ENCODE measurements around the gene IFT172.
"Not testable (repeated sequence)": the region's sequence is repeated elsewhere in the genome, so short reads cannot be mapped to it uniquely, and the experiment has no call there.

The IFT172 gene, protein sequence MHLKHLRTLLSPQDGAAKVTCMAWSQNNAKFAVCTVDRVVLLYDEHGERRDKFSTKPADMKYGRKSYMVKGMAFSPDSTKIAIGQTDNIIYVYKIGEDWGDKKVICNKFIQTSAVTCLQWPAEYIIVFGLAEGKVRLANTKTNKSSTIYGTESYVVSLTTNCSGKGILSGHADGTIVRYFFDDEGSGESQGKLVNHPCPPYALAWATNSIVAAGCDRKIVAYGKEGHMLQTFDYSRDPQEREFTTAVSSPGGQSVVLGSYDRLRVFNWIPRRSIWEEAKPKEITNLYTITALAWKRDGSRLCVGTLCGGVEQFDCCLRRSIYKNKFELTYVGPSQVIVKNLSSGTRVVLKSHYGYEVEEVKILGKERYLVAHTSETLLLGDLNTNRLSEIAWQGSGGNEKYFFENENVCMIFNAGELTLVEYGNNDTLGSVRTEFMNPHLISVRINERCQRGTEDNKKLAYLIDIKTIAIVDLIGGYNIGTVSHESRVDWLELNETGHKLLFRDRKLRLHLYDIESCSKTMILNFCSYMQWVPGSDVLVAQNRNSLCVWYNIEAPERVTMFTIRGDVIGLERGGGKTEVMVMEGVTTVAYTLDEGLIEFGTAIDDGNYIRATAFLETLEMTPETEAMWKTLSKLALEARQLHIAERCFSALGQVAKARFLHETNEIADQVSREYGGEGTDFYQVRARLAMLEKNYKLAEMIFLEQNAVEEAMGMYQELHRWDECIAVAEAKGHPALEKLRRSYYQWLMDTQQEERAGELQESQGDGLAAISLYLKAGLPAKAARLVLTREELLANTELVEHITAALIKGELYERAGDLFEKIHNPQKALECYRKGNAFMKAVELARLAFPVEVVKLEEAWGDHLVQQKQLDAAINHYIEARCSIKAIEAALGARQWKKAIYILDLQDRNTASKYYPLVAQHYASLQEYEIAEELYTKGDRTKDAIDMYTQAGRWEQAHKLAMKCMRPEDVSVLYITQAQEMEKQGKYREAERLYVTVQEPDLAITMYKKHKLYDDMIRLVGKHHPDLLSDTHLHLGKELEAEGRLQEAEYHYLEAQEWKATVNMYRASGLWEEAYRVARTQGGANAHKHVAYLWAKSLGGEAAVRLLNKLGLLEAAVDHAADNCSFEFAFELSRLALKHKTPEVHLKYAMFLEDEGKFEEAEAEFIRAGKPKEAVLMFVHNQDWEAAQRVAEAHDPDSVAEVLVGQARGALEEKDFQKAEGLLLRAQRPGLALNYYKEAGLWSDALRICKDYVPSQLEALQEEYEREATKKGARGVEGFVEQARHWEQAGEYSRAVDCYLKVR (N-terminal part only)

DNA sequence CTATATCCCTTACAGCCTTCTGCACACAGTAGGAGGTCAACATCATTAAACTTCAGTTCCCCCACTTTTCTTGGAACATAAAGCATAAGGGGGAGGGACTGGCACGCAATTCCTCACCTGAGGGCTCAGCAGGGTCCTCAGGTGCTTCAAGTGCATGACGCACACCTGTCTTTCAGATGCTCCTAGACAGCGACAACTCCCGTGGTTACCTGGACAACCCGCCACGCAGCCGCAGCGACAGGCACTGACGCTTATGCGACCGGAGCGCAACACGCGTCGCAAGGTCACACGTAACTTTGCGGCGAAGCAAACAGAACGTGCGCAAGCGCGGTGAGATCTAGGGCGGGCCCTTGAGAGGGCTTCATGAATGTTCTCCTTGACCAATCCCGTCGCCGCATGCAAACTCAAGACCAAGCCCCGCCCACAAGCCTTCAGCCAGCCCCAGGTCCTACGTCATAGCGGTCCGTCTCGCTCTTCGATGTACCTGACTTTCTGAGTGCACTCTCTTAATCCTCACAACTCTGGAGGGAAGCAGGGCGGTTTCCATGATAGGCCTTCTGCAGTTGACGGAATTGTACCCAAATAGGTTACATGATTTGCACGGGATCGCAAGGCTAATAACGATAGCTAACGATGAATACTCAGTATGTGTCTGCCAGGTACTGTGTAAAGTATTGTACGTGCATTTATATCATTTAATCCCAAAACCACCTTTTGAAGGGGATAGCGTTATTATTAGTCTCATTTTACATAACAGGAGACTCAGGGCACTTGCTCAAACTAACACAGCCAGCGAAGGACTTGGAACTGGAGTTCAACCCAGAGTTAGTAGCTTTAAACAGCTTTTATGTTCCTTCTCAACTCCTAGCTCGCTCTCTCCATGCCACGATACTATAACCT lies at the start of gene IFT172:
TSS of gene IFT172 (minus strand) at position 246 of the 900 bp plus-strand sequence. CDS start at position 156, 90 bp downstream.
- DNase-seq, result peak; percentile 98

DNA sequence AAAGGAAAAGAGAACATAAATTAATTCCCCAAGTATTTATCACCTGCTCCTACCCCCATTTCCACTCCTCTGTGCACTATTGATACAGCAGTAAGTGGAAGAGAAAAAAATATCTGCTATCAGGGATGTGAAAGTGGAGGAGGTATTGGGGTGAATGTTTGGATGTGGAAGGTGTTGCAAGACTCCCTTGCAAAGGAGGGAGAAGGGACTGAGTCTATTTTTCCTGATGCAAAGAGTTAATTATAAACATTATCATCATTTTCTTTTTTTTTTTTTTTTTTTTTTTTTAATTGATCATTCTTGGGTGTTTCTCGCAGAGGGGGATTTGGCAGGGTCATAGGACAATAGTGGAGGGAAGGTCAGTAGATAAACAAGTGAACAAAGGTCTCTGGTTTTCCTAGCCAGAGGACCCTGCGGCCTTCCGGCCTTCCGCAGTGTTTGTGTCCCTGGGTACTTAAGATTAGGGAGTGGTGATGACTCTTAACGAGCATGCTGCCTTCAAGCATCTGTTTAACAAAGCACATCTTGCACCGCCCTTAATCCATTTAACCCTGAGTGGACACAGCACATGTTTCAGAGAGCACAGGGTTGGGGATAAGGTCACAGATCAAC lies 49.4 kb upstream of the IFT172 start:
- DNase-seq, result not testable (repeated sequence)

DNA sequence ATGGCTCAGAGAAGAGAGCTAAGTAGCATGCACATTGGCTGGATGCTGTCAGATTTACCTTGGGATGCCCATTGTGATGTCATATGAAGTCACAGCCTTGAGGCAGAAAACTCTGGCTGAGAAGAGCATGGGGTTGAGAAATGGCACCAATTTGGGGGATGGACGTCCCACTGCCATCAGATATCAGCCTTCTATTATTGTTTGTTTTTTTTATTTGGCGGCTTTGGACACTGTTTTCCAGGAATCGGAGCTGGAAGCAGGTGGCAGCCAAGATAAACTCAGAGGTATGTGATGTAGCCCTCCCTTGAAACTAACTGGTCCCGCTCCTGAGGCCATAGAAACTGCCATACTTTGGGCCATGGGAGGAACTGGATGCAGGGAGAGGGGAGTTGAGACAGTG lies 47.7 kb upstream of the IFT172 start:
- no peak for DNase-seq

DNA sequence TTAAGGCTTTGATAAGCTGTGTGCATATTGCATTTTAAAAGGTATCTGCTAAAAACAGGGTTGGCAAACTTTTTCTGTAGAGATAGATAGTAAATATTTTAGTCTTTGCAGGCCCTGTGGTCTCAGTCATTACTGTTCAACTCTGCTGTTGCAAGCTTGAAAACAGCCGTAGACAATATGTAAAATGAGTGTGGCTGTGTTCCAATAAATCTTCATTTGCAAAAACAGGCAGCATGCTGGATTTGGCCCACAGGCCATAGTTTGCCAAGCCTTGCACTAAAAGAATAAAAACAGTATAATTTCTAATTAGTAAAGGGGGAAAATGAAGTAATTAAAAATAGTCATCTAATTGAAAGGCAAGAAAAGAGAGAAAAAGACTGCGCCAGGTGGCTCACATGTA lies 42.4 kb upstream of the IFT172 start:
- DNase-seq, result no peak

DNA sequence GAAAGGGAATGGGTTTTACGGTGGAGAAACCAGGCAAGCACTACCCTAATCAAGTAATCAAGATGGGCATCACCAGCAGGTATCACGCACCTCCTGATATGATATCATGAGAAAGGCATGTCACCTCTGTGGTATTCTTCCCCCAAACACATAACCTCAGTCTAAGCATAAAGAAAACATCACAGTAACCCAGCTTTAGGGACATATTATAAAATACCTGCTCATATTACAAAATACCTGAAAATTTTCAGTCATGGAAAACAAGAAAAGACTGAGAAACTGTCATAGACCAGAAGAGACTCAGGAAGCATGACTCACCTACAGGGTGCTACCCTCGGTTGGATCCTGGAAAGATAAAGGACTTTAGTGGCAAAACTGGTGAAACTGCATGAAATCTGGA lies 37.6 kb upstream of the IFT172 start:
- peak; percentile 7 for DNase-seq

DNA sequence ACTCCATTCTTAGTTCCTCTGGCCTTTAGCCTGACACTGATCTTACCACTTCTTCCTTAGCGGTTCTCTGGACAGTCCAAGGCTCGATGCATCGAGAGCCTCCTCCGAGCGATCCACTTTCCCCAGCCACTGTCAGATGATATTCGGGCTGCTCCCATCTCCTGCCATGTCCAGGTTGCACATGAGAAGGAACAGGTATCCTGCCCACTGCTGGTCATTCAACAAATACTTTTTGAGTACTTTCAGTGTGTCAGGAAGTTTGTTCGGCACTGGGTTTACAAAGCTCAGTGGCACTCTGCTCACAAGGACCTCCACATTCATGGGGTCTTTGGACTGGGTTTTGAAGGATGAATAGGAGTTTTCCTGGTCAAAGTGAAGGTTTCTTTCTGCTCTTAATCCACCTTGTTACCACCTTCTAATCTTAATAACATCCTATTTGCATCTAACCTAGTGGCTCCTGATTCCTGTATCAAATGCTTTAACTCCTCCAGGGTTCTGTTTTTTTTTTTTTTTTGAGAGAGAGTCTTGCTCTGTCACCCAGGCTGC lies 32.9 kb upstream of the IFT172 start:
- no peak for DNase-seq

DNA sequence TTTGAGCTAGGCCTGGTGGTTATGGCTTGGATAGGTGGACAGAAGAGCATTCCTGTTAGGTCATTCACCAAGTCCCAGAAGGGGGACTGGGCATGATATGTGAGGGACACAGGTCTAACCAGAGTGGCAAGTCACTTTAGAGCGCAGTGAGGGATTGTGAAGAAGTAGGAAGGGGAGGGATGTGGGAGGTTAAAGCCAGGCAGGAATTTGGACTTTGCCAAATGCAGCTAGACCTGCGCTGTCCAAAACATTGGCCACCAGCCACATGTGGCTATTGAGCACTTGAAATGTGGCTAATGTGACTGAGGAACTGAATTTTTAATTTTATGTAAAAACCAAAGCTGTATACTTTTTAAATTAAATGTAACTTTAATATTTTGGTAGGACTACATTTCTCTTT lies 30.8 kb upstream of the IFT172 start:
- DNase-seq, result no peak

DNA sequence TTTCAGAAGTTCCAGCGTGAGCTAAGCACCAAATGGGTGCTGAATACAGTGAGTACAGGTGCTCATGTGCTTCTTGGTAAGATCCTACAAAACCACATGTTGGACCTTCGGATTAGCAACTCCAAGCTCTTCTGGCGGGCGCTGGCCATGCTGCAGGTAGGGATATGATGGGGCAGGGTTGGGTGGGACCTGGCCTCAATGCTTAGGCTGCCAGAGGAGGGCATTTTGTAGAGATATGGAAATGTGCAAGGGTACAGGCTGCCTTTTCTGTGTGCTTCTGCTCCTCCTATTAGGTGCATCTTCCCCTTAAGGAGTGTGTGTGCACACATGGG lies 29.2 kb upstream of the IFT172 start:
- DNase-seq, result no peak

DNA sequence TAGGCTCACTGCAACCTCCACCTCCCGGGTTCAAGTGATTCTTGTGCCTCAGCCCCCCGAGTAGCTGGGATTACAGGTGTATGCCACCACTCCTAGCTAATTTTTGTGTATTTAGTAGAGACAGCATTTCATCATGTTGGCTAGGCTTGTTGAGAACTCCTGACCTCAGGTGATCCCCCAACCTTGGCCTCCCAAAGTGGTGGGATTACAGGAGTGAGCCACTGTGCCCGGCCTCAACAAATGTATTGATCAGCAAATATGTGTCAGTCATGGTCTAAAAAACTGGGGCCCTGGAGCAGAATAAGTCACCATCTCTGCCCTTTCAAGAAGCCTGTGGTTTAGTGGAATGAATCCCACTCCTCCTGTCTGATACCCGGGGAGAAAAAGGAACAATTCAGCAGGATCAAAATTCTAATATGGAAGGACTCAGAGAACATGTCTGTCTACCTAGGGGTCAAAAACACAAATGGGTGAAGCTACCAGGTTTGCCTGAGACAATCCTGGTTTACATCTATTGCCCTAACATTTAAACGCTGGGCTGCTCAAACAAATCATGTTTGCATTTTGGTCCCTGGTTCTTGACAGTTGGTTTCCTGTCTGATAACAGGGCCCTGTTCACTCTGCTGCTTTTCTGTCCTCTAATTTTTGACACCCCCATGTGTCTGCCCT lies 28.7 kb upstream of the IFT172 start:
- no peak for DNase-seq

DNA sequence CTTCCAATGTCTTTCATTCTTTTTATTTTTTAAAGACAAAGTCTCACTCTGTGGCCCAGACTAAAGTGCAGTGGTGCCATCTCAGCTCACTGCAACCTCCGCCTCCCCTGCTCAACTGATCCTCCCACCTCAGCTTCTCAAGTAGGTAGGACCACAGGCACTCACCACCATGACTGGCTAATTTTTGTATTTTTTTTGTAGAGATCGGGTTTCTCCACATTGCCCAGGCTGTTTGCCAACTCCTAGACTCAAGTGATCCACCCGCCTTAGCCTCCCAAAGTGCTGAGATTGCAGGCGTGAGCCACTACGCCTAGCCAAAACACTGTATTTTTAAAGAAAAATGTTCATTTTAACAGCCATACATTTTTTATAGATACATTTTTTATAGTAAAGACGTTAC lies 19.8 kb upstream of the IFT172 start:
- DNase-seq, result no peak

DNA sequence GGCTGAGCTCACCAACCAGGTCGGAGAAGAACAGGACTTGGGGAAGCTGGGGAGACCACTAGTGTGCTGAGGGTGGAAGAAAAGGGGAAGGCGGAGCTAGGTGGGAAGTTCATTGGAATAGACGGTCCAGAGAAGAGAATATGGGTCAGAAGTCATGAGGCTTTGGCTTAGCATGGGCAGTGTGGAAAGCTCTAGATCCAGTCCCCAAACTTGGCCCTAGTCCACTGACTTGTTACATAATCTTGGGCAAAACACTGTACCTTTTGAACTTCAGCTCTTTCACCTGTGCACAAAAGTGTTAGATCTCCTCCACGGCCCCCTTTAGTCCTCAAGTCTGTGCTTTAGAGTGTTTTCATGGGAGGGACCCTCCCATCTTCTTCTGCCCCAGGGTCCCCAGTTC lies 17.8 kb upstream of the IFT172 start:
- DNase-seq, result no peak

DNA sequence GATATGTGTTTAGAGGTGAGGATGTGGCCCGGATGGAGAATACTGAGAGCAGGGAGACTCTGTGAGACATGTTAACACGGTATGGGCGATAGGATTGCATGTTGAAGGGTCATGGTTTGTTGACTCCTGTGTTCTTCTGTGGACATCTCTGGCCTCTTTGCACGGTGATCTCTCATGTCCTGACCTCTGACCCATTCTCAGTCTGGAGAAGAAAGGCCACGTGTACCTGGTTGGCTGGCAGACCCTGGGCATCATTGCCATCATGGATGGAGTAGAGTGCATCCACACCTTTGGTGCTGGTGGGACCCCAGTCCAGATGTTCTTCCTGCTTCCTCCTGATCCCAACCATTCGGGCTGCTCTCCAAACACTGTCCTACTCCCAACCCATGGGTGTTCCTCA lies 17.0 kb upstream of the IFT172 start:
- DNase-seq, result no peak

DNA sequence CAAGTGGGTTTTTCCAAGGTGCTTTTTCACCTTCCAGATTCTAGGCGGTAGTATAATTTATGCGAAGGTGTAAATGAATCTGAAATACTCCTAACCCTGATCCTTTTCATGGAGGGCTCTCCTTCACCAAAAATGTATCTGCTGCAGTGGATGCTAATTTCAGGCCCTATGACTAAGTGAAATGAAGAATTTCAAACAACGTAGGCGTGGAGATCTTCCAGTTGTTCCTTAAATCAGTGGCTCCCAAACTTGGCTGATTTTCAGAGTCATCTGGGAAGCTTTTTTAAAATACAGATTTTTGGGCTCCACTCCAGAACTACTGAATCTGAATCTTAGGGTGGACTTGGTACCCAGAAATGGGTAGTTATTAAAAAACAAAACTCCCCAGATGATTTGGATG lies 12.6 kb upstream of the IFT172 start:
- no peak for DNase-seq

DNA sequence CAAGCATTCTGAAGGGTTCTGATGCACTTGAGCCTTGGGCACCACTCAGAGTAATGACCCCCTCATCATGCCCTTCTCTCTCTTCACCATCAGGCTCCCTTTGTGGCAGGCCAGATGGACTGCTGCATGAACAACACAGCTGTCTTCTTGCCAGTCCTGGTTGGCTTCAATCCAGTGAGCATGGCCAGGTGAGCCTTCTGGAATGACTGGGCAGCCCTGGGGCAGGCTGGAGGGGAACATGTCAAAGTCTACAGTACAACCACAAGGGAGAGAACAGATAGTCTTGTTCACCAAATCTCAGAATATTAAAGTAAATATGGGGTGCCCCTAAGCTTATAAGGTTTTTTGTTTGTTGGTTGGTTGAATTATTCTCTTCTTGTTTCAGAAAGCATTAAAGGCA lies 11.5 kb upstream of the IFT172 start:
- no peak for DNase-seq

DNA sequence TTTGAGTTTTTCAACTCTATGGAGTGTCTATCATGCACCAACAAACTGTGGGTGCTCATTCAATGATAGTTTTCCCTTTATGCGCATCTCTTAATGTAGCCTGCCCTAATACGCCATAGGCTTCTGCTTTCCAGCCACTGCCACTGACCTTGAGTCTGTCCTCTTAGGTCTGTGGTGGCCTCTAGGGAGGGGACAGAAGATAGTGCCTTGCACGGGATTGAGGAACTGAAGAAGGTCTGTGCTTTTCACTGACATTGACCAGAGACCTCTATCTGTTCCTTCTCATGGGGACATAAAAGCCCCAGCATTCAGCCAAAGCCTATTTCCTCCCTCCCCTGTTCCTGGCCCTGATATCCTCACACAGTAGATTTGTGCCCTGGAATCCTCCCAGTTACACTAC lies 9.4 kb upstream of the IFT172 start:
- DNase-seq, result no peak

DNA sequence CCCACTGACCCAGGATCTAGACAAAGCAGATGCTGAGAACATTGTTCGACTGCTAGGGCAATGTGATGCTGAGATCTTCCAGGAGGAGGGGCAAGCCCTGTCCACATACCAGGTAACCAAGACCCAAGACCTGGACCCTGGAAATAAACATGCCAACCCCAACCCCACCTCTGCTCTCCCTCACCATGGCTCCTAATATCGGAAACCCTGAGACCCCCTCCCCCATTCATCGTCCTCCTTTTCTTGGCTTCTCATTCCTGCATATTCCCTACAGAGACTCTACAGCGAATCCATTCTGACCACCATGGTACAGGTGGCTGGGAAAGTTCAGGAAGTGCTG lies 7.7 kb upstream of the IFT172 start:
- DNase-seq, result no peak

DNA sequence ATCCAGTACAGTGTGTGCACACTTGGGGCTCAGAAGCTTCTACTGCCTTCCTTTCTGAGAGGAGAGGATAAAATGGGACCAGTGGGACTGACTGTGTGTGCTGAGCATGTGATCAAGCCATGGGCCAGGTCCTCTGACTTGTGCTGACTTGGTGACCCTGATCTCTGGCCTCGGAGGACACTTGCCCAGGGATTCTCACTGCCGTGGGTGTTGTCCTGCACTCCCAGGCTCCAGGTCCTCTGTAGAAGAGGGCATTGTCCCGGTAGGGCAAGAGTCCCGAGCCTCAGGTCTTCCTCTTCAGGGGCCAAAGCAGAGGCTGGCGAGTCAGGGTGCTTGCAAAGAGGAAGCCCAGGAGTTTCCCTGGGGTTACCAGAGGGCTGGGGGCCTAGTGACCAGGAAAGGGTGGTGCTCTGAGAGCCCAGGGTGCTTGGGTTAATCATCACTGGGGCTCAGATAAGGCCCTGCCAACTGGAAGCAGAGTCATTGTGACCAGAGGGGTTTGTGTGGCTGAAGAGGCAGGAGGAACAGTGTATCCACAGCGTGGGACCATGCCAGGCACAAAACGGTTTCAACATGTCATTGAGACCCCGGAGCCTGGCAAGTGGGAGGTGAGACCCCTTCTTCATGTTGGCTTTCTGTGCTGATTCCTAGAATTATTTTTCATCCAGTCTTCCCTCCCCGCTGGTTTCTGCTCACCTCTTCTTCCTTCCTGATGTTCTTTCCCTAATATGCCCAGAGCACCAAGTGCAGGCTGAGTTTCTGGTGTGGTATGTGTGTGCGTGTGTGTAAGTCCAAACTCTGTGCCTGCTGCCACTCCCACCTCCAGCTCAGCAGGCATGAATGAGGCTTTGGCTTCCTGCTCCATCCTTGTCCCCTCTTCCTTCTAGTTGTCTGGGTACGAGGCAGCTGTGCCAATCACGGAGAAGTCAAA lies 7.1 kb upstream of the IFT172 start, which contains the start of gene GCKR:
TSS of gene GCKR (plus strand) at position 483 of the 931 bp plus-strand sequence. CDS start at position 549, 66 bp downstream.
- DNase-seq, result peak; percentile 44

DNA sequence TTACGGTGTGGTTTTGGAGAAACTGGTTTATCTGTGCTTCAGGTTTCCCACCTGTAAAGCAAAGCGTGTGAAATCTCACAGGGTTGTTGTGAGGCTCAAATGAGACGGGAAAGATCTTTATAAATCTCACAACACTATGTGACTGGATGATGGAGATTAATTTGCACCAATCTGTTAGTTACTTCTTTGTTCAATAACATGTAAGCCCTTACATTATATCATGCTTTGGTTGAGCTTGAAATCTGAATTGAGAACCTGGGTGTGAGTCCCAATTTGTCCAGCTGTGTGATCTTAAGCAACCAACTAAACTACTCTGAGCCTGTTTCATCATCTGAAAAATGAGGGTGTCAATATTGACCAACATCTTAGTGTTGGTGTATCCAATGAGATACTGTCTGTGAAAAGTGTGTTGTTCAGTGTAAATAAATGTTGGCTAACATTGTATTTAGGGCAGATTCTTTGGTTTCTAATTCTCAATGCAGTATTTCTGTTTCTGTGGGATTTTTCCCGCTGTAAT lies 6.4 kb upstream of the IFT172 start:
- no peak for DNase-seq

DNA sequence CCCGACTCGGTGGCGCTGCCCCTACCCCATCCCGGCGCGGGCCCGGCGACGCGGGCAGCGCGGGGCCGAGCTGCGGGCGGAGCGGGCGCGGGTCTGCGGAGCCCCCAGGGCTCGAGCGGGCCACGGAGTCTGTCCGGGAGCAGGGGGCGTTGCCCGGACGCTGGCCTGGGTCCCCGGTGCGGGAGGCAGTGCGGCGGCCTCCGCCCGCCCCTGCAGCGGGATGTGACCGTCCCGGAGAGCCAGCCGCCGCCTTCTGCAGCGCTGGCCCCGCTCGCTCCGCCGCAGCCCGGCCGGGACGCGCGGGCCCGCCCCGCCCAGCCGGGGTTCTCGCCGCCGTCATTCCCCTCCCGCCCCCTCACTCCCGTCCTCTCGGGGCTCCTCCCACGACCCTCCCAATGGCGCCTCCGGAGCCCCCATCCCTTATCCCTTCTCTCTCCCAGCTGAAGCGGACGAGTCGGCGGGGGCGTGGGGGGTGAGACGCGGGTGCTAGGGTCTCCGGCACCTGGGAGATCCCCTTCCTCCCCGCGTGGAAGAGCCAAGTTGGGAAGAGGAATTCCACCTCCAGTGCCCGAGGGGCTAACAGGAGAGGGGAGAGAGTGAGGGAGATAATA lies 5.5 kb upstream of the IFT172 start, which contains the start of gene FNDC4:
TSS of gene FNDC4 (minus strand) at position 257 of the 611 bp plus-strand sequence. CDS start 521 bp downstream, outside the sequence.
- DNase-seq, result peak; percentile 19

Measured in EL (cell line).